NCI-H69 (cell line): Measurements from ENCODE around the gene TENM3.

Experiments
- DNase-seq: peaks from one replicate; lab custom pipeline; 2025; lab: John Stamatoyannopoulos, UW

TENM3 gene

DNA sequence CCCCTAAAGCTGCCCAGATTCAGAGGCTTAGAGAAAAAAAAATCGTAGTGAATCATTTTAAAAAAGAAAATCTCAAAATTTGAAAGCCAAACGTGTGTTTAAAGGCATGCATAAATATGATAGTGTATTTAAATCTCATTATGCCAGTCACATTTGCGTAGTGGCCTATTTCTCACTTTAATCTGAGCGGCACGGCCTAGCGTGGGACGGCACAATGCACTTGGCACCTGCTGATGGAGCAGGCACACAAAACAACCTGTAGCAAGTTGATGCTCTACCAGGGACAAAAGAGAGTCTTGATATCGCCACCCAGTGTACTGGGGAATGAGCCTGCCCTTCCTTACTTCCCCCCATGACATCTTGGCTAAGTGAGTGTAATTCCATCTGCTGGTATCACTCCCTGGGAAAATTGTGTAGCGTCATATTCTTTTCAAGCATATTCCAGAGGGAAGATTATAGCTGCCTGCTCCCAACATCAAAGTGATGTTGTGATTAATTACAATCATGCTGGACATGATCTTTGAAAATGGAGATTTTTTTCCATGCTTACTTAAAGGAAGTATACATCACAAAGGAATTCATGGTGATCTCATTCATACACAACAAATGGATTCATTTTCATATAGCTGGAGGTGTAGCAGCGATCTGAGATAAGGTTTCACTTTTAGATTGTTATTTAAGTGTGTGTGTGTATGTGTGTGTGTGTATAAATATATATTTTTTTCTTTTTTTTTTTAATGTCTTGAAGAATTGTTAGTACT lies 535.2 kb downstream of the TENM3 start:
- DNase-seq = no peak

DNA sequence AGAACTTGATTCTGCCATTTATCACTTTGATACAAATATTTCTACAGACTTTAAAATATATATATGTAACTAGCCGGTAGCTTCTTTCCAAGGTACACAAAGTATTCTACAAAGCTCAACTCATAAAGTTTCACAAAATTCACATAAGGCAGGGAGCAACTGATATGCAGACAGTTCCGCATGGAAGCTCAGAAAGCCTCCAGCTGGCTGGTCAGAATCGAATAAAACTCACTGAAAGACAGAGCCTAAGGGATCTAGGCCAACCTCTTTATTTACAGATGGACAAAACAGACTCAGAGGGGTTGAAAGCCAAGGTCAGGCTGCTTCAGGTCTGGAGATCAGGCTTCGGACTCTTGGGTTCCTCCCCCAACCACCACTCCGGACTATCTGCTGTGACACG lies 543.8 kb downstream of the TENM3 start:
- DNase-seq = no peak

DNA sequence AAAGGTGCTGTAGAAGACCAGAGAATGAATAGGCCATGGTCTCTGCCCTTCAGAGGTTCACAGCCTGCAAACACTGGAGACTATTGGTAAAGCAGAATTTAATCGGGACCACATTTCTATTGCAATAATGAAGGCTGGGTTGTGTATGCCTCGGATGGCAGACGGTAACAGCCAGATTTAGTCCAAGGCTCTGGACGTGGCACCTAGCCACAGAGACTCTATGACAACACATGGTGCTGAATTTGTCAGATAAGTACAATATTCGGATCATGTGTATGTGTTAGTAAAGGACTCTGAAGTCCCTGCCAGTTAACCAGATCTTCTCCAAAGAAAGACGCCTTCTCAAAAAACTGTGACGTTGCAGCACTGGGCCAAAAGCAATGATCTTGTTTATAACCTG lies 545.0 kb downstream of the TENM3 start:
- DNase-seq = no peak

DNA sequence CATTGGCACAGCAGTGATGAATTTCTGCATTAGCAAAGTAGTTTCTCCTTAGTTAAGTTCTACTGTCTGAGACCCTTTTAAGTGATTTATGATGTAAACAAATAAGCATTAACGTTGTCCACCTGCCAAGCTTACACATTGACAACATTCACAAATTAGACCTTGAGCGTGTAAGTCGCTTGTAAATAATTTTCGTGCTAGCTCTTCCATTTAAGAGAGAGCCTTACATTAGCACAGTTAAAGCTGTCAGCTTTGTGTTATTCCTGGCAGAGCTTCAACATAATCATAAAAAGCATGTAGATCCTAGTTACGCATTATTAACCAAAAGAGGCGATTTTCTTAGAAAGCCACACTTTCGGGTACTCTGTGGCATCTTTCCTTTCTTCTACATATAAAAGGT lies 546.3 kb downstream of the TENM3 start:
- DNase-seq = no peak

DNA sequence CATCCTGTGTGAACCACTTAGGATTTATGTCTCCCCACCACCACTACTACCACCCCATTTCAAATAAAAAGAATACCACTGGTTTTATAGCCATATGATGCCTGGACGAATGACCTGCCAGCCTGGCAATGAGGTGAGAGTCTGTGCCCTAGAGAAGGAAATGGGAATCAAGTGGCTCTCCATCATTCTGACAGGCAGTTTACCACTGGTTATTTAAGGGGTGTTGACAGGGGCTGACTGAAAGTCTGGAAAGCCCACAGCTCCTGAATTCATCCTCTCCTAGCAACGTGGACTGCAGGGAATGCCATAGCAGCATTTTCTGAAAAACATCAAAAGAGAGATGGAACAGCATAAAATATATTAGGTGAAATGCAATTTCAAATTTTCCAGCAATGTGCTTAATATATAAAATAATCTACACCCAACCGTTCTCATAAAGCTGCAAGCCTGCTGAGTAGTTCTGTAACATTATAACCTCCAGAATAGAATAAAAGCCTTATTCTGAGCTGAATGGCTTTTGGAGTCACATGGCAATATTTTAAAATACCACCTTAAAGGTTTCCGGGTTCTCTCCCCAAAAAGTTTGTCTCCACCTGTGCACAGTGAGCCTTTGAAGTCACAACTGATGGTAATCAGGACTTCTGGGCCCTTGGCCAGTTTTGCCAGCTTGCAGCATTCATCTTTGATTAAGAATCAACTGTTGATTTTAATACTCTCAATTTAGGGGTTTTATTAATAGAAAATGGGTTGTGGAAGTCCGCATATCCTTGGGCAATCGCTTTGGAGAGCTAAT lies 552.4 kb downstream of the TENM3 start:
- DNase-seq = peak; percentile 44

DNA sequence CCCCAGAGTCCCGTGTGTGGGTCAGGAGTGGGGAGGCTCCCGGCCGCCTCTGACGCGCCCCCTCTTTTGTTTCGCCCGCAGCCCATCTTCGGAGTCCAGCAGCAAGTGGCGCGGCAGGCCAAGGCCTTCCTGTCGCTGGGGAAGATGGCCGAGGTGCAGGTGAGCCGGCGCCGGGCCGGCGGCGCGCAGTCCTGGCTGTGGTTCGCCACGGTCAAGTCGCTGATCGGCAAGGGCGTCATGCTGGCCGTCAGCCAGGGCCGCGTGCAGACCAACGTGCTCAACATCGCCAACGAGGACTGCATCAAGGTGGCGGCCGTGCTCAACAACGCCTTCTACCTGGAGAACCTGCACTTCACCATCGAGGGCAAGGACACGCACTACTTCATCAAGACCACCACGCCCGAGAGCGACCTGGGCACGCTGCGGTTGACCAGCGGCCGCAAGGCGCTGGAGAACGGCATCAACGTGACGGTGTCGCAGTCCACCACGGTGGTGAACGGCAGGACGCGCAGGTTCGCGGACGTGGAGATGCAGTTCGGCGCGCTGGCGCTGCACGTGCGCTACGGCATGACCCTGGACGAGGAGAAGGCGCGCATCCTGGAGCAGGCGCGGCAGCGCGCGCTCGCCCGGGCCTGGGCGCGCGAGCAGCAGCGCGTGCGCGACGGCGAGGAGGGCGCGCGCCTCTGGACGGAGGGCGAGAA lies 556.5 kb downstream of the TENM3 start:
- DNase-seq = no peak

DNA sequence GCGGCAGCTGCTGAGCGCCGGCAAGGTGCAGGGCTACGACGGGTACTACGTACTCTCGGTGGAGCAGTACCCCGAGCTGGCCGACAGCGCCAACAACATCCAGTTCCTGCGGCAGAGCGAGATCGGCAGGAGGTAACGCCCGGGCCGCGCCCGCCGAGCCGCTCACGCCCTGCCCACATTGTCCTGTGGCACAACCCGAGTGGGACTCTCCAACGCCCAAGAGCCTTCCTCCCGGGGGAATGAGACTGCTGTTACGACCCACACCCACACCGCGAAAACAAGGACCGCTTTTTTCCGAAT lies 557.0 kb downstream of the TENM3 start:
- no peak for DNase-seq

DNA sequence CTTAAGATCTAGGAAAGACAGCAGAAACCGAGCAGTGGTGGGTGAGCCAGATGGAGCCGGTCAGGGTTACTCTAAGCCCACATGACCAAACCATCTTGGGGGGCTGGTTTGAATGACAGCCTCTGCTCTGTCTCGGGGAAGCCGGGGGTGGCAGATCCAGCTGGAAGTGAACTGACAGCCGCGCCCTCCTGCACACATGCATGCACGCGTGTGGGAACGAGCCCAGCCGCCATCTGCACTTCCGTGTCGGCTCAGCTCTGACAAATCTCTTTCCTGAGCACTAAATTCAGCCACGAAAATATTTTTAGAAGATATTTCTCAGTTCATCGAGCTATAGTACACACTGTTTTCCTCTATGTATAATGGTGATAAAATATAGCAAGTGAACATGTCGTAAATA lies 558.4 kb downstream of the TENM3 start:
- DNase-seq = no peak

DNA sequence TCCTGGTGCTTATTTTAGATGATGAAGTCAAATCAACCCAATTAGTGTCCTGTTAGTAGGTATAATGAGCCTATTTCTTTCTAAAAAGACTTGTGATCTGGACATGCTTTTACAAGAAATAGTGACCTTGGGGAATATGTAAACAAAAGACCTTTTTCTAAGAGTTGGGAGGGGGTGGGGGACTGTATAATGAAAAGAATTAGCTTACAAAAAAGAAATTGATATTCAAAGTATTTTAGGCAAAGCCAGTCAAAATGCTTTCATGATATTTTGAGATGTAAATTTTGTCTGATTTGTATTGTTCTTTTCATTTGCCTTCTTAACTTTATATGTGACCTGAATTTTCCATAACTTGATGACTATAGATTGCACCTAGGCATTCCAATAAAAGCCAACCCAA lies 559.4 kb downstream of the TENM3 start:
- DNase-seq = no peak

DNA sequence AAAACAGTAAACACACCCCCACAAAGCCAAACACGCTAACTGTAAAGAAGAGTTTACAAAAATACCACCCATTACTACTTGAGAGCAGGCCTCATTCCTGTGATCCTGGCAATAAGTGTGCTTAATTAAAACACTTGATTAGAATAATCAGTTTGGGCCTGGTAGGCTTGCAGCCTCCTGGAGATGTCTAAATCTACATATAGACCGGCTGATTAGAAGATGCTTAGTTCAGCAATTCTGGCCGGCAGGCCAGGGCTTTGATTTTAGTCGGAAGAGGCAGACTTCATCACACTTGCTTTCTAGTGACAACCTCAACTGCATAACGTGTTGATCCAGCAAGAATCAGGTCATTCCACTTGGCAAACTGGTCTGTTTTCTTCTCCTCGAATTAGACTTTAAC lies 560.0 kb downstream of the TENM3 start:
- DNase-seq = no peak

DNA sequence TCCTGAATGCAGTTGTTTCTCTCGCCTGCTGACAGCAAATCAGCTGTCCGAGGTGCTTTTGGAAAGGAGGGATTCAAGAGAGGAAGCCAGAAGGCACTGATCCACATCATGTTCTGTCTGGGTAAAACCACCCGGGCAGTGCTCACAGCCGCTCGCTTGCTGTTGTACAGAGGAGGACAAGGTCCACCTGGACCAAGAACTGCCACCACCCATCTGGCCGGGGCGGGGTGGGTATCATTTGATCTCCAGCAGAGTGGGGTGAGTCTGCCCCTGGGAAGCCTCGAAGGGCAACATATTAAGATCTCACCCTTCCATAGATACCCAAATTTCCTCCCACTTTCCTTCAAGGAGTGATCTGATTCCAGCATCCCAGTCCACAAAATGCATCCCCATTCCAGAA lies 560.9 kb downstream of the TENM3 start:
- DNase-seq = no peak

DNA sequence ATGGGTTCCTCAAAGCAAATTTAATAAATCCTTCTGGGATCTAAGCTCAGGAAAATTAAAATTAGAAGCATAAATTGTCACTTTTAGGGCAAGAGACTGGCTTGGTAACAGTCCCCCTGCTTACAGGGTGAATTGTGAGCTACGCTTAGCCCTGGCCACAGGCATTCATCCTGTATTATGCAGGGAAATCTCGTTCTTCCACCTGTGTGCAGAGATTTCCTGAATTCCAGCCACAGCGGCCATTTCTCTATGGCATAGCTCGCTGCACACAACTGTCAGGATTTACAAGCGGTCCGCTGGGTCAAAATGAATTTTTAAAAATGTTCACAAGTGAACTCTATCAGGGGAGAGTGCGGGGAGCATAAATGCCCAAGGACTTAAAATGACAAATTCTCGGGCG lies 562.1 kb downstream of the TENM3 start:
- no peak for DNase-seq

DNA sequence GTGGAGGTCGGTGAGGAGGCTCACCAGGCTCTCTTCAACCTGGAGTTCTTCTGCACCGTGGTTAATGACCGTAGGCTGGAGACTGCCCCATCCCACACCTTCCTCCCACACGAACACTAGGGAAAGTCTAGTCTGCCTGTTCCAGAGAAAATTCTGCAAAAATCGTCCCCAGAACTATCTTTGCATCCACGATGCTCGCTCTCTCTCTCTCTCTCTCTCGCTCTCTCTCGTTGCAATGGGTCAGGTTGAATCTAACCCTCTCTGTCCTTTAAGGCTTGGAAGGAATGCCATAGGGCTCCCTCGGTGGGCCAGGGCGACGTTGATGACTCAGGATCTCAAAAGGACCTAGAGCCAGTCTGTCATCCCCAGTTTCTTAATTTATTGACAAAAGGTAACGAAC lies 562.5 kb downstream of the TENM3 start:
- no peak for DNase-seq

DNA sequence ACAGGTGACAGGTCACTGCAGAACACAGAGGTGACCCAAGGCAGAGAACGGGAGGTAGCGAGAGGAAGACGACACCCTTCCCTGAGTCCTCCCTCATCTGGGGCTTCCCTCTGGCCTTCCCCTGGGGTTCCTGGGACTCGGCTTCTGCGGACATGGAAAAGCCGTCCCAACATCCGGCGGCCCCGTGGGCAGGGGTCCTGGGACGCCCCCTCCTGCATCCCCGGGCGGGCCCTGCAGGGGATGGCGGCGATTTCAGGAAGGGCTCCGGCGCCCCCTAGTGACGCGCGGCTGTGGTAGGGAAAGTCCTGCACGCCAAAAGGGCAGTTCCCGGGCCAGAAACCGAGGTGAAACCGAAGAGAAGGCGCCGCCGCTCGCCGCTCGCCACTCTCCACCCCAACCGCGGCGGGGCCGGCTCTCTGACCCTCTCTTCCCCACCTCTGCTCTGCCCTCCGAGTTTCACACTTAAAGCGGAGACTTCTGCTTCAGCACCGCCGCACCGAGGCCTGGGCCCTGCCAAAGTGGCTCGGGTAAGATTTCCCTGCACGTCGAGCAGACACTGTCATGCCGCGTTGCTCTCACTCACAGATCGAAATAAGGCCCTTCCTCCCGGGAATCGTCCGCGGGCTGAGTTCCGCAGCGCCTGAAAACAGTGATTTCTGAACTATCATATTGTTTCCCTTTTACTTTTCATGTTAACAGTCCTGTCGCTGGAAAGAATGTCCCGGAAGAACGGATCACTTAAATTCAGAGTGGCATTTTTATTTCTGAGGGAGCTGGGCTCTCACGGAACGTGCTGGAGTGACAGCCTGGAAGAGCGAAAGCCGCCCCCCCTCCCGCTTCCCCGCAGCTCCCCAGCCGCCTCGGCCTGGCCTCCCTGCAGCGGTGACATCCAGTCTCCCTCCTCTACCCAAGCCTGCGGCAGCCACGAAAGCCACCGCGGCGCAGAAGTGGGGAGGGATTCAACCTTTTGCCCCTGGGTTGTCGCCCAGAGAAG lies 563.4 kb downstream of the TENM3 start:
- DNase-seq = peak; percentile 83

DNA sequence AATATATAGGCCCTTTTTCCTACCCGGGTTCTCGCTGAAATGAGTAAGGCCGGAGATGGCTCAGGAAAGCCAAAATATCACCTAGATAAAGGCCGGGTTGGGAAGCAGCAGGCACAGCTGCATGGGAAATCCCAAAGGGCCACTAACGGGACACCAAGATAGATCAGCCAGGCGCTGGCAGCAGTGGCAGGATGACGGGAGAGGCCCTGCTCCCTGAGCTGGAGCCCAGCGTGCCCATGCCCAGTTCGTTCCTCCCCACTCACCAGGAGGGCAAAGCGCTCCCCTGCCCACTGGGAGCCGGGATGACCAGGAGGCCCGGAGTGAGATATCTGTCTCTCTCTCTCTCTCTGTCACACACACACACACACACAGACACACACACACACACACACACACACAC lies 564.1 kb downstream of the TENM3 start:
- DNase-seq = peak; percentile 9

DNA sequence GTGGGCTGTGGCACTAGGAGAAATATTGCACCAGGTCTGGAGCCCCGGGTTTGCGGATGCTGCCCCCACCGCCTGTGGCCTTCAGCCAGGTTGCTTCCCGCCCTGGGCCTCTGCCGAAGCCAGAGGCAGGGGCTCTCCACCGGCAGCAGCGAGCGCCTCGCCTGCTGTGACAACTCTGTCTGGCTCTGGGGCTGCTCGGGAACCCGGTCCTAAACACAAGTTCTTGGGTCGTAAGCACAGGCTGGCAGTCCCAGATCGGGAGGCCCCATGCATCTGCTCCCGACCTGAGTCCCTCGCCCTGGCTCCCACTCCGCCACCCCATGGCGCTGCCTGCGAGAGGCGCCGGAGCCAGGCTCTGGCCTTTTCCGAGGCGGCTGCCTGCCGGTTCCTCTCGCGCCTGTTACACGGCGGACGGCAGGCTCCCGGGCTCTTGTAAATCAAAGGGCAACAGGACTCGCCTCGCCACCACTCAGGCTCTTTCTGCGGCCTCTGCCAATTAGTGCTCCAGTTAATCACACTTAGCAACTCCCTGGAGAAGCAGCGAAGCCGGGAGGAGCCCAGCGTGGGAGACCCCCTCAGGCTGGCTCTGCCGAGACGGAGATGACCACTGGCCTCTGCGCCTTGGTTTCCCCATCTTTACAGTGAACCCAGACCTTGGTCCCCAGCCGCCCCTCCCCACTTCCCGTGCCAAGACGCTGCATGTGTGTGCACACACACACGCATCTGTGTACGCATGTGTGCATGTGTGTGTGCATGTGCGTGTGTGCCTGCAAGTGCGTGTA lies 564.8 kb downstream of the TENM3 start:
- no peak for DNase-seq

DNA sequence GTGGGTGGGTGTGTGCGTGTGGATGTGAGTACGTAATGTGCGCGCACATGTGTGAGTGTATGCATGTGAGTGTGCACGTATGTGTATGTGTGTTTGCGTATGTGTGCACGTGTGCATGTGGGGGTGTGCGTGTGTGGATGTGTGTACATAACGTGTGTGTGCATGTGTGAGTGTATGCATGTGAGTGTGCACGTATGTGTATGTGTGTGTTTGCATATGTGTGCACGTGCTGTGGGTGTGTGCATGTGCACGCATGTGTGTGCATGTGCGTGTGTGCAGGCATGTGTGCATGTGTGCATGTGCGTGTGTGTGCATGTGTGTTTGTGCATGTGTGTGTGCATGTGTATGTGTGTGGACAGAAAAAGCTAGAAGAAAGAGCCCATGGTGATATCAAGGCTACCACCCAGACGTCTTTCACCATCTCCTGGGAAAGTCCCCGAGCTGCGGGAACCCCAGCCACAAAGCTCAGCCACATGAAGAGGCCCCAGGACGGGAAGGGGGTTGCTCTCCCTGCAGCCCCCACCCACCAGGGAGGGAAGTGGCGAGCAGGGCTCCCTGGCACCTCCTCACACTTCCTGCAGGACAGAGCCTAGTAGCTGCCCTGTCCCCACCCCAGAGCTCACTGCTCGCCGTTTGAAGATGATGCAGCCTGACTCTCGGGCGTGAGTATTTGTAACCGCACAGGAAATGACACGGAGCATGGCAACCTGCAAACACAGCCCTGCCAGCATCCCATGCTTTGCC lies 565.6 kb downstream of the TENM3 start:
- no peak for DNase-seq

DNA sequence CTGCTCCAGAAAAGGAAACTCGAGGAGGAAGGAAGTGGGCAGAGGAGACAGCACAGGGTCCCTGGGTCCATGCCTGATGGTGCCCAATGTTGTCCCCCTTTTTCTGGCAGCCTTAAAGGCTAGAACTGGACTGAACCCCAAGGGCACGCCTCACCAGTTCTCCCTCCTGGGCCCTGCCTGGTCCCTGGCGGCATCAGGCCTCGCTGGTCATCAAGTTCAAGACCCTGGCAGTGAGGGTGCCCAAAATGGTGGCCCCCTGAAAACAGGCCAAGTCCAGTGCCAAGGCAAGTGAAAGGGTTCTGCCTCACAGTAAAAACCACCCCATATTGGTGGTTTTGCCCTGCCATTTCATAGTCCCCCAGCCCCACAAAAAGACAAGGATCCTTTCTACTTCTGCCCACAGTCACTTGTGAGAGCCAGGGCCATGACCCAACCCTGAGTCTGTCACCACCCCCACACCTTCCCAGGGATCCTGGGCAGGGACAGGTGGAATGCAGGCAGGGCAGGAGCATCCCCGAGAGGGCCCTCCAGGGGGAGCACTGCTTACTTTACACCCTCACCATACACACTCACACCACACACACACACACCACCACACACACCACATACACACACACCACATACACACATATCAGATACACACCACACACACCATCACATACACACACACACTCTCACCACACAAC lies 566.4 kb downstream of the TENM3 start:
- DNase-seq = peak; percentile 39

DNA sequence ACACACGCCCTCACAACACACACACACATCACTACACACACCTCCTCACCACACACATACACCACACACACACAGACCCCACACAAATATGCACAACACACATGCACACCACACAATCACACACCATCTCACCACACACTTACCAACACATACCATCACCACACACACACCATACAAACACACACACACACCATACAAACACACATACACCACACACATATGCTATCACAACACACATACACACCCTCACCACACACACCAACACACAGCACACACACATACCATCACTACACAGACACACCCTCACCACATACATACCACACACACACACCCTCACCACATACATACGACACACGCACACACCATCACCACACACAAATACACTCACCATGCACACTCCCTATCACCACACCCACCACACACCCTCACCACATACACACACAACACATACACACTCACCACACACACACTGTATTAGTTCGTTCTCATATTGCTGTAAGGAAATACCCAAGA lies 567.0 kb downstream of the TENM3 start:
- DNase-seq = no peak

DNA sequence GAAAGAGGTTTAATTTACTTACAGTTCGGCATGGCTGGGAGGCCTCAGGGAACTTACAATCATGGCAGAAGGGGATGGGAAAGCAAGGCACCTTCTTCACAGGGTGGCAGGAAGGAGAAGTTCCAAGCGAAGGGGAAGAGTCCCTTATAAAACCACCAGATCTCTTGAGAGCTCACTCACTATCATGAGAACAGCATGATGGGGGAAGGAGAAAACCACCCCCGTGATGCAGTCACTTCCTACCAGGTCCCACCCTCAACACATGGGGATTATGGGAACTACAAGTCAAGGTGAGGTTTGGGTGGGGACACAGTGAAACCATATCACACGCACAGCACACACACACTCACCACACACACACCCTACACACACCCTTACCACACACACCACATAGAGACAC lies 569.7 kb downstream of the TENM3 start:
- DNase-seq = no peak
